Raji (cell line): Measurements from ENCODE around the gene TSPAN2.

Experiments used
- POLR2A ChIP-seq: IDR thresholded peaks from 2 replicates; pipeline ENCODE4 v1.6.1; 2011; ENCODE audit warnings: low read depth, low read length, control low read depth; ENCODE audit not compliant: insufficient read depth

Gene TSPAN2

DNA sequence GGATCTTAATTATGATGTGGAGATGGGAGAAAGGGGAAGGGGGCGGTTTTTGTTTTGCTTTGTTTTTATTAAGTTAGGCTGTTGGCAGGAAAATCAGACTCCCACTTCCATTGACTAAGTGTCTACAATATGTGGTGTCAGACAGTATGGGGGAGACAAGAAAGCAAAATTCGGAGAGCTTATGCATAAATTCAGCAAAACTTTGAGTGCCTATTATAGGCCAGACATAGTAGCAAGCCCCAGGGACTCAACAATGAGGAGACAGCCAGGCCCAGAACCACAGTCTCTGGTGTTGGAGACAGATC, 835 bp upstream of the TSPAN2 start:
- no peak for TF ChIP-seq POLR2A

GRCh38 chr1:115088871-115089419, 358 bp downstream of the TSPAN2 start:
- no peak for TF ChIP-seq POLR2A

GRCh38 chr1:115088115-115088778, 1.1 kb downstream of the TSPAN2 start:
- no peak for TF ChIP-seq POLR2A

DNA sequence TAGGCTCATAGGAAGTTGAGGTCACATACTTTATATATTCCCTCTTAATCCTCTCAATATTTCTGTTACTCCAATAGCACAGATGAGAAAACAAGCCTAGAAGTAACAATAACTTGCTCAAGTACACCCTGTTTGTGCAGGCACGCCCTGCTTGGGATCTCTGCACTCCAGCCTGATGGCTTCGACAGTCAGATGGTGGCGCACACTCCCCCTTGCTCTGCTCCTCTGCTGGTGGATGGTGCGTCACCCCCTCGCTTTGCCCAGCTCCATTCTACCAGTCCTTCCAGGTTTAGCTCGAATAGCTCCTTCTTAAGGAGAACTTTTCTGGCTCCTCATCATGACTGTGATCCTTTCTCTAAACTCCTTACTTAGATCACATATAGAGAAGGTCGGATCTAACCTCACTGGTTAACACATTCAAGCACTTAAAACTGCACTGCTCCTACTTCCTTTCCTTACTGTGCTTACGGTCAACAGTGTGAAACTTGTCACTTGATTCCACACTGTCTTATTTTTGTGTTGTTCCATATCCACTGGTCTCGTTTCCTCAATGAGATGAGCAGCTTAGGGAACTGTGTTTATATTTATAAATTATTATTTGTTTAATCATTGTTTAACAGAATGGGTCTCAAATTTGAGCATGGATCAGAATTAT, 3.0 kb downstream of the TSPAN2 start:
- no peak for TF ChIP-seq POLR2A

DNA sequence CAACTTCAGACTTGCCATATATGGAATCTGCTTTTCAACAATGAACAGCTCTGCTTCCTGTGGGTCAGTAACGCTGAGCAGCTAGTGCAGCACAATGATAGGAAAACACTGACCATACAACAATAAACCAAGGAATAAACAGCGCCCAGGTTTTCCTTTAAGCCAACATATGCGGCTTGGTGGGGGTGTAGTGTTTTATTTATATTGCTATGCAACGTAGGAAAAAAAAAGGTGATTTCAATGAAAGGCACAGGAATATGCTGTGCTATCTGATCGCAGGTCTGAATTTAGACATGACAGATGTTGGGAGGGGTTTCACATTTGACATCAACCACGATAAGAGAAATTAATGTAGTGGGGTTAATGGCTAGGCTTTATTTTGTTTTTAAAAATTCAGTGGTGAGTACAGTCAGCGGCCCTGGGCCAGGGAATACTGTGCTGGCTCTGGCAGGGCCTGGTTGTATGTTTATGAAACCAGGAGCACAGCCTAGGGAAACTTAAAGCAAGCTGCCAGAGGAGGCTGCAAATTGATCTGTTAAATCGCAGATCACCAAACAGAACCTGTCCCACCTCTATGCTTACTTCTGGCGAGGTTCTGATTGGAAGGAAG, 4.3 kb downstream of the TSPAN2 start:
- no peak for TF ChIP-seq POLR2A

GRCh38 chr1:115082949-115083348, 6.4 kb downstream of the TSPAN2 start:
- TF ChIP-seq POLR2A, result no peak

GRCh38 chr1:115078708-115079107, 10.6 kb downstream of the TSPAN2 start:
- no peak for TF ChIP-seq POLR2A

GRCh38 chr1:115077984-115078330, 11.3 kb downstream of the TSPAN2 start:
- TF ChIP-seq POLR2A, result no peak

- no peak for TF ChIP-seq POLR2A
Measured at GRCh38 chr1:115077286-115077983, 11.9 kb downstream of the TSPAN2 start.

GRCh38 chr1:115076384-115076915, 12.9 kb downstream of the TSPAN2 start:
- TF ChIP-seq POLR2A, result no peak

- TF ChIP-seq POLR2A, result no peak
Measured at GRCh38 chr1:115074839-115075534, 14.3 kb downstream of the TSPAN2 start.

DNA sequence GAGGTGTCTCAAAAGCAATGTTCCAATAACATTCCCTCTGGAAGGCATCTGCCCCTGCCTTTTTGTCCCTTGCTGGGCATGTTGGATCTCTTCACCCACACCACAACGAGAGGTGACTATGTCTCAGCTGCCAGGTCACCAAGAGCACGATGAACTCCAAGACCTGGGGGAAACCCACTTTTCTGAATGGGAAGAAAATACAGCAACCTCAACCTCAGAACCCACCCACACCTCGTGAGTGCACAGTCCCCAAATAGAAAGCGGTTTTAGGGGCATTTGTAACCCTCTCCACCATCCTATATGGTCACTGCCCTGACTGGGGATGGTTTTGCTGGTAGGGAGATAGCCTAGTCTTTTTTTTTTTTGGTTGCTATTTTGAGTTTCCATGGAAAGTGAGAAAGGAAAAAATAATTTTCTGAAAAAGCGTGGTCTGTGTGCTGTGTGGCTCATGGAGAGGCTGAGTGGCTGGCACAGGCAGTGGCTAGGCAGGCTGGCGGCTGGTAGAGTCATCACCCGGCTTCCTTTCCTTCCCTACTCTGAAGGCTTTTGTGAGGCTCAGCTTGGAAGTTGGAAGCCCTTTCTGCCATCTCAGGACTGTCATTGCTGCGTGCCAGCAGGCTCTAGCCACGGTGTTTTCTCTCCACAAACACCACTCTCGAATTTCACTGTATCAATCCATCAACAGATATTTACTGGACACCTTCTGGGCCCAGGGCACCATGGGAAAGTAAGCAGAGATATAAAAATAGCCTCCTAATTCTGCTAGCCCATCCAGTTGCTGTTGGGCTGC, 15.8 kb downstream of the TSPAN2 start:
- no peak for TF ChIP-seq POLR2A

DNA sequence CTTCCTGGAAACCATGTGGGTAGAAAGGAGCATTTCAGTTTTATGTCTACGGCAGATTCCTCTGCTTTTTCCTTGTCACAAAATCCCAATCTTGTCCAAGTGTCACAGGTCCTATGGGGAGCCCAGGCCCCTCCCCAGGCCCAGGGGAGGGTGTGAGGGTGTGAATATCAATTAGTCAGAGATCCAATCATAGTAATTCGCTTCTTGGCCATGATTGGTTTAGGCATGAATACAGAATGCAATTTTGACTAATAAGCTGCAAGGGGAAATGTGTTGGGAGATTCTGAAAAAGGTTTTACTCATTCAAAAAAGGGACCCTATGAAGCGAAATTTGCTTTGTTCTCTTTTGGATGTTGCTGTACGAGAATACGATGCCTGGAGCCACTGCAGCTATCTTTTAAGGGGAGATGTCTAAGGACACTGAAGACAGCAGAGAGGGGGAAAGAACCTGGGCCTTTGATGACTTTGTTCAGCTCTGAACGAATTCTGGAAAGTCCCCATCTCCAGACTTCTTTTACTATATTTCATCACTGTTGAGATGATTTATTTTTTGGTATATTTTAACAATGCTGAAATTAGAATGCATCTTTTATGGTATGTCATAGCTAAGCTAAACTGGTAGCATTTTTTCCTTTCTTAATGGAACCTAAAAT, 18.2 kb downstream of the TSPAN2 start:
- no peak for TF ChIP-seq POLR2A
